NCI-H446 (cell line): ENCODE measurements around the gene NETO2.
"Not testable (repeated sequence)": the region's sequence is repeated elsewhere in the genome, so short reads cannot be mapped to it uniquely, and the experiment has no call there.

Experiments used
- DNase-seq, 2 experiments: peaks; one replicate each; lab custom pipeline; 2025; lab: John Stamatoyannopoulos, UW

The NETO2 gene

DNA sequence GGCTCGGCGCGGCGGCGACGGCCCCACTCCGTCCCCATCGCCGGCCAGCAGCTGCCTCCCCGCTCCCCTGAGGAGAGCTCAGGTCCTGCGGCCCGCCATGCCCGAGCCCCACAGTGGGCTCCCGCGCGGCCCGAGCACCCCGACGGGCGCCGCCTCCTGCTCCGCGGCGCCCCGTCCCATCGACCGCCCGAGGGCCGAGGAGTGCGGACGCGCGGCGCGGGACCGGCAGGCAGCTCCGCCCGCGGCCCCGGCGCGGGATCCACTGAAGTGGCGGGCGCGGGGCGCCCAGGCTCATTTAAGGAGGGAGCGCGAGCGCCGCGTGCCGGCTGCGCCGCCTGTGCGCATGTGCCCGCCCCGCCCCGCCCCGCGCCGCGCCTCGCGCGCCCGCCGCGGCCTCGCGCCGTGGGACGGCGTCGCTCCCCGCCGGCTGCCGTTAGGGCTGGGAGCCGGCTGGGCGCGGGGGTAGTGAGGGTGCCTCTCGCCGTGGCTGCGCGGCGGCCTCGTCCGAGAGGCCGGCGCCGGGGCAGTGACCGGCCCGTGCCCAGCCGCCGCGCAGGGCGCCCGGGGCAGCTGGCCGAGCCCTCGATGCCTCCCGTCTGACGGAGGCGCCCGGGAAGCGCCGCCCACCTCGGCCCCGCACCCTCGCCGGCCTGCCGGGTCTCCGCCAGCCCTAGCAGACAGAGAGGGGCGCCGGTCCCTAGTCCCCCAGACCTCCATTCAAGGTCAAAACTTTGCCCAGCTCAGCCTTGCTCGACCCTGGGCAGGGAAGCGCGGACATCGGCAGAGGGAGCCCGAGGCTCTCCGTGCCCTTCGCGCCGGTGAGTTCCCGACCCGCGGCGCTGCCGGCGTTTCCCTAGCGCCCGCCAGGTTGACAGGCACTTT, at the start of gene NETO2:
Gene NETO2 (minus strand): TSS at position 269 of the 882 bp plus-strand sequence. CDS start 333 bp downstream, outside the sequence.
- peak in 1 of 2 experiments; percentile 74 for DNase-seq

DNA sequence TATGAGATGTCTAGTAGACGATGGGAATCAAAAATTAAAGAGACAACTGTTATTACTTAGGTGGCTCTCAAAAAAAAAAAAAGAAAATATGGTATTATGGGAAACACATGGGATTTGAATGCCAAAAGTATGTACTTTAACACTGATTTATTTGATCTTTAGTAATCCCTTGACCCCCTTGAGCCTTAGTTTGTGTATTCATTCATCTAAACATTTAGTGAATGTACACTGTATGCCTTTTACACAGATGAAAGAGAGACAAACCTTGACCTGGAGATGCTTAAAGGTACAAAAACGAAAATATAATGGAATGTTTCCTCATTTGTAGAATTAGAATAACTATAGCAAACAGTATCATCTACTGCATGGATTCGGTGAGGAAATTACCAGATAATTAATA, 38.6 kb upstream of the NETO2 start:
- DNase-seq: no peak

DNA sequence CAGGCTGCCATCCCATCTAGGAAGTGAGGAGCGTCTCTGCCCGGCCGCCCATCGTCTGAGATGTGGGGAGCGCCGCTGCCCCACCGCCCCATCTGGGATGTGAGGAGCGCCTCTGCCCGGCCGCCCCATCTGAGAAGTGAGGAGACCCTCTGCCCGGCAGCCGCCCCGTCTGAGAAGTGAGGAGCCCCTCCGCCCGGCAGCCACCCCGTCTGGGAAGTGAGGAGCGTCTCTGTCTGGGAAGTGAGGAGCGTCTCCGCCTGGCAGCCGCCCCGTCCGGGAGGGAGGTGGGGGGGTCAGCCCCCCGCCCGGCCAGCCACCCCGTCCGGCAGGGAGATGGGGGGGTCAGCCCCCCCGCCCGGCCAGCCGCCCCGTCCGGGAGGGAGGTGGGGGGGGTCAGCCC, 37.3 kb upstream of the NETO2 start:
- not testable (repeated sequence) for DNase-seq

DNA sequence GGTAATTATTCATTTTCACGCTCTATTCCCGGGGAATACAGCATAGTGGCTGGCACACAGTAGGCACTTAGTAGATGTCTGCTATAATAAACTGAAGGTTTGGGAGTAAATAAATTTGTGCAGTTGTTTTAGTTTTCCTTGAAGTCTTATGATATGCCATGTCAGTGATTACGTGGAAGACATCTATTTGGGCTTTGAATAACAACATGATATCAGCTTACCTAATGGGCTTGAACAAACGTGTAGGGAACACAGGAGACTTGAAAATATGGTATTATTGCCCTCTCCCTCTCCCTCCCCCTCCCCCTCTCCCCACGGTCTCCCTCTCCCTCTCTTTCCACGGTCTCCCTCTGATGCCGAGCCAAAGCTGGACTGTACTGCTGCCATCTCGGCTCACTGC, 36.3 kb upstream of the NETO2 start:
- no peak for DNase-seq

- no peak for DNase-seq
Observed at GRCh38 chr16:47175152-47175551, 31.4 kb upstream of the NETO2 start.

DNA sequence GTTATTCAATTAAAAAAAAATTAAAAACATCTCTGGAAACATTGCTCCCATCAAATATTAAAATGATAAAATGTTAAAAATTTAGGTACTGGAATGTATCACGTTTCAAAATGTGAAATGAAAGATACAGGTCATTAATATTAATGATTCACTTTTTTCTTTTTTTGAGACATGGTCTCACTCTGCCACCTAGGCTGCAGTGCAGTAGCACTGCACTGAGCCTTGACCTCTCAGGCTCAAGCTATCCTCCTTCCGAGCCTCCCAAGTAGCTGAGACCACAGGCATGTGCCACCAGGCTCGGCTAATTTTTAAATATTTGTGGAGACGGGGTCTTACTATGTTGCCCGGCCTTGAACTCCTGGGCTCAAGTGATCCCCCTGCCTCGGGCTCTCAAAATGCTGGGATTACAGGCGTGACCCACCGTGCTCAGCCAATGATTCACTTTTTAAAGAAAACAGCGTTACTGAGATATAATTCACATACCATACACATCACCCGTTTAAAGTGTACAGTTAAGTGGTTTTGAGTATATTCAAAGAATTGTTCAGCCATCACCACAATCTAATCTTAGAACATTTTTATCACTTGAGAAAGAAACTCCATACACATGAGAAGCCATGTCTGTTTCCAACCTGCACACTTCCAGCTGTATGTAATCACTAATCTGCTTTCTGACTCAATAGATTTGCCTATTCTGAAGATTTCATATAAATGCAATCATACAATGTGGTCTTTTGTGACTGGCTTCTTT, 19.1 kb upstream of the NETO2 start:
- no peak for DNase-seq

- DNase-seq: no peak
Observed at GRCh38 chr16:47161464-47161863, 17.7 kb upstream of the NETO2 start.

DNA sequence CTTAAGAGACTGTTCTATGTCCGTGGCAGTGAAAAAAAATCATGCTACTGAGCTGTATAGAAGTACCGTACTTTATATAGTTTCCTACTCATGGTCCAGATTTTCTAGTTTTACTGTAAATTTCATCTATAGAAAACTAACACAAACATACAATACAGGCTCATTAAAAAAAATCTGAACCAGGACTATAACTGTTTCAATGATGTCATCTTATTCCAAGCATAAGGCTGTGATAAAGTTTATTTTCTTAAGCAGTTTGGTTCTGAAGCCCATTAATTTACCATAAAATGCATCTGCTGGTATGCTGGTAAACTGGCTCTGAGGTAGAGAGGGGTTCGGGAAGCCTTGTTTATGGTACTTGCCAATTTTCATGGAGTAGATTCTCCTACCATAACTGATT, 16.7 kb upstream of the NETO2 start:
- DNase-seq: no peak

DNA sequence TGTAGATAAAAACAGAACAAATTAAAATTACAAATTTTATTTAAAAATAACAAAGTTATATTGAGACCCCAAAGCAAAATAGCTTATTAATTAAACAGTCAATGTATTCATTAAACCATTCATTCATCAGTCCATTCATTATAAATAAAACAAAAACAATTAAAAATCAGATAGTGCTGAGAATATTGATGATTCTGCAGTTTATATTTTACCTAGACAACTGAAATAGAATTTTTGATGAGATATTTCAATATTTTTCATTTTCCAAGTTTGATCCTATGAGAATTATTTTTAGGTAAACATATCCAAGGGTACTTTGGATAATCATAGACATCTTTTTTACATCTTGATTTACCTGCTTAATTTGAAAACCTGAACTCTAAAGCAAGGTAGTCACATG, 15.2 kb upstream of the NETO2 start:
- no peak for DNase-seq

DNA sequence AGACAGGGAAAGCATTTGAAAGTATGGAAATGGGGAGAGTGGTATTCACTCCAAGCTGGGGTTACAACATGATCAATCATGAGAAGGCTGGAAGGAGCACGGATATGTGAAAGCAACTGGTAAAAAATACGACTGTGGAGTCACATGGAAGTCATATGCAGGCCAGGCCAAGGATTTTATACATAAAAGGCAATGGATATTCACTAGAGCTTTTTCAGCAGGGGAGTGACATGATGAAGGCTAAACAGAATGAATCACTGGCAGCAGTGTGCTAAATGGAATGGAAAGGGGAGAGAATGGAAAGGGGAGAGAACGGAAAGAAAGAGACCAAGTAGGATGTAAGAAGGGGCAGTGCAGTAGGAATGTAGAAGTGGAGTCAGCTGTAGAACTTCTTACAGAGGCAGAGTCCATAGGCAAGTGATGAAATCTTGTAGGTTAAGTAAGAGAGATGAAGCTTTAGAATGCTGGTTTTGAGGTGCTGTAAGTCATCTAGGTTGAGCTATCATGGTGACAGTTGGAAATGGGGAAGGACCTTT, 13.0 kb upstream of the NETO2 start:
- DNase-seq: no peak

- not testable (repeated sequence) for DNase-seq
Observed at GRCh38 chr16:47152501-47152900, 8.8 kb upstream of the NETO2 start.

- no peak for DNase-seq
Observed at GRCh38 chr16:47150067-47150466, 6.3 kb upstream of the NETO2 start.

DNA sequence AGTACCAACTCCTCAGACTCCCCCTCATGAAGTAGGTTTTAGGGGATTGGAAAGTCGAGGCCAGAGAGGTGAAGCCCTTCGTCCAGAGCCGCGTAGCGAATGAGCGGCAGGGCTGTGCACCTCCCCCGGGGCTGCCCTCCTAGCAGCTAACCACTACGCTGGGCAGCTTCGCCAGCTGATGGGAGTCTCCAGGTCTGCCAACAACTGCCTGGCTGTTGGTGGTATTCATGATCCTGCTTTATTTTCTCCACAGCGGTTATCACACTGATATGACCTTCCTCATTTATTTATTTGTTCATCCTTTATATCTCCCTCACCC, 773 bp upstream of the NETO2 start:
- no peak for DNase-seq

DNA sequence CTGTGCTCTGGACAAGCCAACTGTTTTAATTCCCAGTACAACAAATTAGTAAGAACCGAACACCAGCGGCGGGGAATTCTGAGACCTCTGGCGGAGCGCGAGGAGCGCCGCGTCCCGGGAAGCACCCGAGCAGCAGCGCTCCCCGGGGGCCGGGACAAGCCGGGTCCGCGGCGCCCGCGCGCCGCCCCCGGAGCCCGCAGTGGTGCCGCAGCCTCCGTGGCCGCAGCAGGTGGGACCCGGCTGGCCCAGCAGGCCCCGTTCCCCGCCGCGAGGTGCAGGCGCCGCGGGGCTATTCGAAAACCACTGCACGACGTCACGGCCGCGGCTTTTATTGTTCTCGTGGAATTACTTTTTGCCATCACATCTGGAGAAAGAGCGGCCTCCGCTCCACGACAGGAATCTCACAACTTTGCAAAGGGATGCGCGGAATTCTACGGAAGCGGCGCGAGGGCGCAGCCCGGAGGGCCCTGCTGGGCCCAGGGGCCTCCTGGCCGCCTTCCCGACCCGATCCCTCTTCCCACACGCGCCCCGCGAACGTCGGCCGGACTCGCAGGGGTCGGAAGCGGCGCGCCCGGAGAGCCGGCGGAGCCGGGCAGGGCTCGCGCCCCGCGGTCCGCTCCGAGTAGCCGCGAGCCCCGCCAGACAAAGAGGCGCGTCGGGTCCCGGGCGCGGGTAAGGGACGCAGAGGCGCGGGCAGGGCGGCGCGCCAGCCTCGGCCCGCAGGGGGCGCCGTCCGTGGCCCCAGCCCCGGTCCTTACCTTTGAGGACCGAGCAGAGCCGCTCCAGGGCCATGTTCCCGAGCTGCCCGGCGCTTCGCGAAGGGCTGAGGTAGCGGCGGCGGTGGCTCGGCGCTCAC, 696 bp downstream of the NETO2 start:
- peak; percentile 1 to 56 for DNase-seq

GRCh38 chr16:47142486-47142820, 1.3 kb downstream of the NETO2 start:
- no peak for DNase-seq

DNA sequence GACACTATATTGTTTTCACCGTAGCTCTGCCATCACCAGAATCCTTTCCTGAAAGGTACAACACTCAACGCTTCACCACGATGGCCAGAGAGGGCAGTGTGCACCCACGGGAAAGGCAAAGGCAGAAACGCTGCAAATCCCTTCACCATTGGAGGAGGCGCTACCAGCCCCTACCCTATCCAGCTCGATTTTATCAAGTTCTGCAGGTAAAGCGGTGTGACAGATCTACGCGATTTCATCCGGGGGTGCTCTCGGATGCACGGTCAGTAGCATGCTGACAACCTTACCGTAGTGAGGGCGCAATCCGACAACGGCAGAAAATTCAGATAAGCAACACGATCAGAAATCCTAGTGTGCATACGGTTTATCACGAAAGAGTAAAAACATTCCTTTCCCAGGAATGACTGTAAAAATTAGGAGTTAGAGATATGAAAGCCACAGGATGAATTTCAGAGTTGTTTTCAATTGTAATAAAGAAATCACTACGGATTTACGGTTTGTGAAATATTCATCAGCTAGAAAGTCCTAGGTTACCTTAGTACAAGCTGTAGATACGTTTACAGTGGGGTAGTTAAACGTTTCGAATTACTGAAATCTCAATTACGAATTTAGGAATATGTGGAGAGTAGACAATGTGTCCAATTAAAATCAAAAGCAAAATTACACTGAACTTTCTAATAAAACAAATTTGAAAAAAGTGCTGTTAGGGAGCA, 1.8 kb downstream of the NETO2 start:
- peak; percentile 50 to 79 for DNase-seq

- DNase-seq: no peak
Observed at GRCh38 chr16:47140686-47141085, 3.1 kb downstream of the NETO2 start.

GRCh38 chr16:47139561-47140185, 4.1 kb downstream of the NETO2 start:
- no peak for DNase-seq

DNA sequence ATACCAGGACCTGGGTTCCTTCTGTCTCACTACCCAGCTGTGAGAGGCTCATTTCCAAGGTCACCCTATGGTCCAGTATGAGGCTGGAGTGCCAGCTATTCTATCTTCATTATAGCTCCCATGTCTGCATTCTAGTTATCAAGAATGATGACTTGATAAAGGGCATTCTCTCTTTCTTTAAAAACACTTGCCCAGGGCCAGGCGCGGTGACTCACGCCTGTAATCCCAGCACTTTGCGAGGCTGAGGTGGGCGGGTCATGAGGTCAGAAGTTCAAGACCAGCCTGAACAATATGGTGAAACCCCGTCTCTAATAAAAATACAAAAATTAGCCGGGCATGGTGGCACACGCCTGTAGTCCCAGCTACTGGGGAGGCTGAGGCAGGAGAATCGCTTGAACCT, 5.8 kb downstream of the NETO2 start:
- not testable (repeated sequence) for DNase-seq

DNA sequence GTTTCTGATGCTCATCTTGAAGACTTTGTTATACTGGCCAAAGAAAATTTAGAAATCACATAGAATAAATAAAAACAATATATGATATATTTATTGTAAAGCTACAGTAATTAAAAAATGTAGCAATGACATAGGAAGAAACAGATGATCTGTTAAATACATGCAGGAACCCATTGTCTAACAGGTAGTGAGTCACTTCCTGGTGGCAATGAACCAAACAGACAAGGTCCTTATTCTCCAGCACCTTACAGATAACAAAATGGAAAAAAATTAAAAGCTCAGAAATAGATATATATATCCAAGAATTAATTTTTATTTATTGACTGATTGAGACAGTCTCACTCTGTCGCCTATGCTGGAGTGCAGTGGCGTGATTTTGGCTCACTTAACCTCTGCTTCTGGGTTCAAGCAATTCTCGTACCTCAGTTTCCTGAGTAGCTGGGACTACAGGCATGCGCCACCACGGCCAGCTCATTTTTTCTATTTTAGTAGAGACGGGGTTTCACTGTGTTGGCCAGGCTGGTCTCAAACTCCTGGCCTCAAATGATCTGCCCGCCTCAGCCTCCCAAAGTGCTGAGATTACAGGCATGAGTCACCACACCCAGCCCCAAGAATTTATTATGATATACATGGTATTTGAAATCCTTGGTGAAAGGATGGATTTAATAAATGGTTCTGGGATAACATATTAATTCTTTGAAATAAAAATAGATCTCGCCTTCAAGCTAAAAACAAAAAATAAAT, 7.5 kb downstream of the NETO2 start:
- DNase-seq: no peak
